Glutamatergic neuron (in vitro differentiated cells): Measurements from ENCODE around the gene VWA8. TPM values are rescaled to one million over a fixed set of nuclear protein-coding genes. Genes with fewer than 3 reads are reported as not detected.

Experiments
- DNase-seq: peaks from one replicate; pipeline ENCODE4 v3.0.0; 2022
- H3K27ac Mint-ChIP-seq: one replicate; pipeline ENCODE4 v1.8.0; 2020; ENCODE audit warnings: mild to moderate bottlenecking, mixed read lengths, inconsistent platforms; ENCODE audit not compliant: unreplicated experiment
- H3K27me3 Mint-ChIP-seq: one replicate; pipeline ENCODE4 v1.8.0; 2020; ENCODE audit warnings: mild to moderate bottlenecking, moderate library complexity, mixed read lengths, inconsistent platforms; ENCODE audit not compliant: unreplicated experiment
- H3K36me3 Mint-ChIP-seq: one replicate; pipeline ENCODE4 v1.8.0; 2020; ENCODE audit warnings: mild to moderate bottlenecking, mixed read lengths, inconsistent platforms; ENCODE audit not compliant: unreplicated experiment
- H3K4me1 Mint-ChIP-seq: one replicate; pipeline ENCODE4 v1.8.0; 2020; ENCODE audit warnings: mild to moderate bottlenecking, low read depth, mixed read lengths, inconsistent platforms; ENCODE audit not compliant: unreplicated experiment
- H3K4me3 Mint-ChIP-seq: one replicate; pipeline ENCODE4 v1.8.0; 2020; ENCODE audit warnings: mild to moderate bottlenecking, mixed read lengths, inconsistent platforms; ENCODE audit not compliant: unreplicated experiment
- H3K9me3 Mint-ChIP-seq: one replicate; pipeline ENCODE4 v1.8.0; 2020; ENCODE audit warnings: mild to moderate bottlenecking, moderate library complexity, mixed read lengths, inconsistent platforms; ENCODE audit not compliant: unreplicated experiment
- total RNA-seq: library from RNA; stranded (reverse); fragmentation: NEBNext Ultra II Directional; extraction: Animal tissue kit (Norgen Biotek cat#: 25700); gene quantifications from one replicate; pipeline ENCODE4 v1.2.1, GENCODE V29; 2021; ENCODE audit not compliant: unreplicated experiment
- TF ChIP-seq, protein P1 (sequence below): fragments of 200-600 bp; sonication (generic); IDR thresholded peaks from one replicate; pipeline ENCODE4 v1.5.0; 2021; ENCODE audit not compliant: partially characterized antibody, unreplicated experiment

Gene VWA8
- total RNA-seq, 1 donor from 2014 or later: 16.4 TPM

- Mint-ChIP-seq H3K27ac (no peak overlapping the region), H3K27me3 (no peaks in the 10 kb centered on the region), H3K9me3 (peaks cover 2% of the 10 kb centered on the region), H3K36me3 (no peaks in the 10 kb centered on the region), H3K4me1 (no peaks in the 10 kb centered on the region), H3K4me3 (no peak overlapping the region)
- no peak for DNase-seq
- TF ChIP-seq, protein P1, sequence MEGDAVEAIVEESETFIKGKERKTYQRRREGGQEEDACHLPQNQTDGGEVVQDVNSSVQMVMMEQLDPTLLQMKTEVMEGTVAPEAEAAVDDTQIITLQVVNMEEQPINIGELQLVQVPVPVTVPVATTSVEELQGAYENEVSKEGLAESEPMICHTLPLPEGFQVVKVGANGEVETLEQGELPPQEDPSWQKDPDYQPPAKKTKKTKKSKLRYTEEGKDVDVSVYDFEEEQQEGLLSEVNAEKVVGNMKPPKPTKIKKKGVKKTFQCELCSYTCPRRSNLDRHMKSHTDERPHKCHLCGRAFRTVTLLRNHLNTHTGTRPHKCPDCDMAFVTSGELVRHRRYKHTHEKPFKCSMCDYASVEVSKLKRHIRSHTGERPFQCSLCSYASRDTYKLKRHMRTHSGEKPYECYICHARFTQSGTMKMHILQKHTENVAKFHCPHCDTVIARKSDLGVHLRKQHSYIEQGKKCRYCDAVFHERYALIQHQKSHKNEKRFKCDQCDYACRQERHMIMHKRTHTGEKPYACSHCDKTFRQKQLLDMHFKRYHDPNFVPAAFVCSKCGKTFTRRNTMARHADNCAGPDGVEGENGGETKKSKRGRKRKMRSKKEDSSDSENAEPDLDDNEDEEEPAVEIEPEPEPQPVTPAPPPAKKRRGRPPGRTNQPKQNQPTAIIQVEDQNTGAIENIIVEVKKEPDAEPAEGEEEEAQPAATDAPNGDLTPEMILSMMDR: no peak
These were observed 31.0 kb upstream of the VWA8 start for GRCh38 chr13:41991936-41992335.

- no peak for DNase-seq
- Mint-ChIP-seq H3K9me3 (peaks cover 2% of the 10 kb centered on the region), H3K27me3 (peaks cover 1% of the 10 kb centered on the region), H3K27ac (no peak overlapping the region), H3K36me3 (no peaks in the 10 kb centered on the region), H3K4me3 (no peak overlapping the region), H3K4me1 (no peaks in the 10 kb centered on the region)
- TF ChIP-seq, protein P1: no peak
These were observed 27.3 kb upstream of the VWA8 start for GRCh38 chr13:41988244-41988643.

- DNase-seq: no peak
- Mint-ChIP-seq H3K36me3 (no peaks in the 10 kb centered on the region), H3K4me3 (no peak overlapping the region), H3K27me3 (peaks cover 1% of the 10 kb centered on the region), H3K27ac (no peak overlapping the region), H3K4me1 (peaks cover 4% of the 10 kb centered on the region), H3K9me3 (no peaks in the 10 kb centered on the region)
- TF ChIP-seq, protein P1: no peak
These were observed 25.0 kb upstream of the VWA8 start for GRCh38 chr13:41985788-41986508.

DNA sequence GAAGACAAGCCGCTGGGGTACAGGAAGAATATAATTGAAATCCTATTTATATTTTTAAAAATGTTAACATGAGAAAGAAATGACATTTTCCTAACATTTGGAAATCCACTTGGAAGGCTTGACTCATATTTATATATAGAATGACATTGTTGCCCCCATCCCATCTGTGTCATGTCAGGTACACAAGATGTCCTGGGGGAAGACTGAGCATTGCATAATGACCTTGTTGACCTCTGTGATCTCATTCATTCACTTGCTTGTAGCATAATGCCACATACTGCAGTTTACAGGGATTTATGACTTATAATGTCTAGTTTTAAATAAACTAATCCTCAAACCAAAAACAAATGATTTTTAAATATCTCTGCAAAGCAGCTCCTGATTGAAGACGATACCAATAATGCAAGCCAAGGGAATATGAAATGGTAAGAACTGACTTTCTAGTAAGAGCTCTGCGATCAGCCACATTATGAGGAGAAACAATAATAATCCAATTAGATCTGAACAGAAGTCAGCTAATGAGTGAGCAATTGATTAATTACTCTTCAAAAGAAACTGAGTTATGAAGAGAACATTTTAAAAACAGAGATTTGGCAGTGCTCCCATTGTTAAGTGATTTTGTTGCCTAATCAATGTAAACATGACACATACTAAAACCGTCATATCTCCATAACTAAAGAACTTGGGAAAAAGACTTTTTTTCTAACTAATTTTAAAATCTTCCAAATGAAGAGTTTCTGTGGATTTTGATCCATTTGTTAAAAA is 21.2 kb upstream of the VWA8 start:
- H3K4me1 Mint-ChIP-seq: peaks cover 4% of the 10 kb centered on the region
- H3K27me3 Mint-ChIP-seq: peaks cover 1% of the 10 kb centered on the region
- no peak overlapping the region for H3K27ac Mint-ChIP-seq
- no peaks in the 10 kb centered on the region for H3K36me3 Mint-ChIP-seq
- TF ChIP-seq, protein P1: no peak
- DNase-seq: no peak
- no peaks in the 10 kb centered on the region for H3K9me3 Mint-ChIP-seq
- no peak overlapping the region for H3K4me3 Mint-ChIP-seq

DNA sequence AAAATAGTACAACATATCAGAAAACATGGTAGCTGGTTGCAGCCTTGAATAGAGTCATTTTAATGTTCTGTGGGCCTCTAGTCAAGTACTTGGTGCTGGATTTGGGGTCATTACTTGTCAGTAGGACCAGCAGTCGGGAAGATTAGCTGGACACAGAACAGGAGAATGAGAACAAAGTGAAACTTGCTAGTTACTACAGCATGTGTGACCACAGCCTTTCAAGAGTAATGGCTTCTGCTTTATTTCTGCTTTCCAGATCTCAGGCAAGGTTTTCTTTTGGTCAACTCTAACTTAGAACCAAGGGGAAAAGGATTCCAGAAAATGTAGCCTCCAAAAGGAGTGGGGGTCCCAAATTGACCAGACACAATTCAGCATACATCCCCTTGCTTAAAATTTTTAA is 17.1 kb upstream of the VWA8 start:
- H3K27ac Mint-ChIP-seq: no peak overlapping the region
- H3K4me3 Mint-ChIP-seq: no peak overlapping the region
- TF ChIP-seq, protein P1: no peak
- H3K4me1 Mint-ChIP-seq: peaks cover 4% of the 10 kb centered on the region
- DNase-seq: no peak
- no peaks in the 10 kb centered on the region for H3K9me3 Mint-ChIP-seq
- no peaks in the 10 kb centered on the region for H3K36me3 Mint-ChIP-seq
- no peaks in the 10 kb centered on the region for H3K27me3 Mint-ChIP-seq
